HCT116 (cell line): Measurements from ENCODE around the gene BAHCC1. TPM values are rescaled to one million over a fixed set of nuclear protein-coding genes. Genes with fewer than 3 reads are reported as not detected.

ENCODE experiments used
- ATAC-seq: fragments of 200-7000 bp; cut with Tn5 transposase; 2 replicates; pipeline ENCODE4 v1.9.1; 2020; ENCODE audit warnings: mild to moderate bottlenecking, moderate library complexity
- BruUV-seq: library from RNA; stranded (reverse); fragments of 400-500 nt; replicated peaks from 2 replicates; lab custom pipeline; 2021; lab: Mats Ljungman, UMichigan
- CTCF ChIA-PET: fragments of 300-600 bp; sonication (Branson Sonifier 250); formaldehyde crosslinking; loops from one replicate; lab custom pipeline; 2021; ENCODE audit warnings: antibody characterized with exemption; lab: Charles Lee
- POLR2A ChIA-PET: fragments of 300-600, 350-600 bp; sonication (Branson Sonifier 250); formaldehyde crosslinking; loops from one replicate; lab custom pipeline; 2021; ENCODE audit warnings: antibody characterized with exemption; lab: Charles Lee
- RAD21 ChIA-PET, 2 experiments: fragments of 300-600 bp; sonication (Branson Sonifier 250); formaldehyde crosslinking; loops; one replicate each; lab custom pipeline; 2023; ENCODE audit warnings: low total read pairs in 2 of 2; ENCODE audit not compliant: uncharacterized antibody in 2 of 2, unreplicated experiment in 2 of 2, low non-redundant PET in 1 of 2; lab: Charles Lee
- DNase-seq: peaks from one replicate; pipeline ENCODE4 v3.0.0-alpha.2; 2010; ENCODE audit warnings: low read depth, low spot score
- H2AFZ ChIP-seq: fragments of 200-600 bp; shearing (Covaris generic), sonication (generic); 2 replicates; pipeline ENCODE4 v1.6.1; 2017; ENCODE audit warnings: low read depth, mixed run types, mixed read lengths, antibody characterized with exemption, low read length; ENCODE audit not compliant: poor library complexity, severe bottlenecking
- H3K27ac ChIP-seq: 2 replicates; pipeline ENCODE4 v1.5.1; 2012; ENCODE audit warnings: low read depth, low read length
- H3K27me3 ChIP-seq: fragments of 200-600 bp; sonication (generic); 2 replicates; pipeline ENCODE4 v1.6.1; 2016; ENCODE audit warnings: mixed run types, low read length, mixed read lengths; ENCODE audit not compliant: insufficient read depth
- H3K36me3 ChIP-seq, 2 experiments: fragments of 200-500 bp in 1 of 2; fragments of 200-600 bp in 1 of 2; sonication (Bioruptor generic) in 1 of 2; sonication (generic) in 1 of 2; 2 replicates each; pipeline versions ENCODE4 v1.5.1 to v1.6.1; 2014 to 2016; ENCODE audit warnings: low read length in 2 of 2, inconsistent platforms in 1 of 2, mixed read lengths in 1 of 2, mixed run types in 1 of 2; ENCODE audit not compliant: insufficient read depth in 2 of 2, control insufficient read depth in 1 of 2
- H3K4me1 ChIP-seq, 2 experiments: fragments of 200-600 bp in 1 of 2; sonication (generic) in 1 of 2; 2 replicates each; pipeline versions ENCODE4 v1.5.1 to v1.6.1; 2012 to 2017; ENCODE audit warnings: low read length in 2 of 2, inconsistent platforms in 1 of 2, mild to moderate bottlenecking in 1 of 2, mixed read lengths in 1 of 2, mixed run types in 1 of 2, moderate library complexity in 1 of 2; ENCODE audit not compliant: insufficient read depth in 2 of 2, control insufficient read depth in 1 of 2
- H3K4me2 ChIP-seq: fragments of 200-600 bp; sonication (generic); 2 replicates; pipeline ENCODE4 v1.6.1; 2017; ENCODE audit warnings: mixed run types, low read length, mixed read lengths
- H3K4me3 ChIP-seq, 2 experiments: fragments of 200-600 bp in 1 of 2; sonication (generic) in 1 of 2; replicated peaks in 1 of 2; 2 replicates each; pipeline ENCODE4 v1.5.1; 2011 to 2016; ENCODE audit warnings: low read length in 2 of 2, control low read depth in 1 of 2, low read depth in 1 of 2, mild to moderate bottlenecking in 1 of 2, mixed read lengths in 1 of 2, mixed run types in 1 of 2
- H3K79me2 ChIP-seq: fragments of 200-600 bp; sonication (generic); 2 replicates; pipeline ENCODE4 v1.6.1; 2017; ENCODE audit warnings: mild to moderate bottlenecking, mixed run types, low read length, moderate library complexity, mixed read lengths; ENCODE audit not compliant: insufficient read depth
- H3K9ac ChIP-seq: fragments of 200-600 bp; sonication (generic); 2 replicates; pipeline ENCODE4 v1.6.1; 2016; ENCODE audit warnings: low read length, mixed read lengths
- H3K9me2 ChIP-seq: fragments of 200-600 bp; sonication (generic), shearing (Covaris generic); 2 replicates; pipeline ENCODE4 v1.6.1; 2017; ENCODE audit warnings: mixed run types, mild to moderate bottlenecking, moderate library complexity; ENCODE audit not compliant: insufficient read depth
- H3K9me3 ChIP-seq, 2 experiments: fragments of 200-500 bp in 1 of 2; fragments of 200-600 bp in 1 of 2; sonication (Bioruptor generic) in 1 of 2; sonication (generic) in 1 of 2; 2 replicates each; pipeline ENCODE4 v1.6.1; 2014 to 2017; ENCODE audit warnings: low read length in 2 of 2, mixed read lengths in 2 of 2, inconsistent platforms in 1 of 2, low read depth in 1 of 2, mild to moderate bottlenecking in 1 of 2, mixed run types in 1 of 2, moderate library complexity in 1 of 2; ENCODE audit not compliant: control insufficient read depth in 1 of 2, insufficient read depth in 1 of 2
- H4K20me1 ChIP-seq: fragments of 200-600 bp; sonication (generic), shearing (Covaris generic); 2 replicates; pipeline ENCODE4 v1.6.1; 2017; ENCODE audit warnings: mixed run types, mild to moderate bottlenecking, moderate library complexity; ENCODE audit not compliant: insufficient read depth
- CBX3 ChIP-seq: IDR thresholded peaks from 2 replicates; pipeline ENCODE4 v1.6.1; 2012; ENCODE audit warnings: low read depth
- CEBPB ChIP-seq: IDR thresholded peaks from 2 replicates; pipeline ENCODE4 v1.6.1; 2012; ENCODE audit warnings: low read depth
- EGR1 ChIP-seq: IDR thresholded peaks from 2 replicates; pipeline ENCODE4 v1.6.1; 2012; ENCODE audit warnings: low read depth
- ELF1 ChIP-seq: IDR thresholded peaks from 2 replicates; pipeline ENCODE4 v1.6.1; 2012; ENCODE audit warnings: low read depth, borderline replicate concordance
- EZH2 ChIP-seq: fragments of 200-600 bp; sonication (generic); IDR thresholded peaks from 2 replicates; pipeline ENCODE4 v1.6.1; 2017; ENCODE audit warnings: antibody characterized with exemption, mixed run types
- EZH2phosphoT487 ChIP-seq: fragments of 200-600 bp; IDR thresholded peaks from 2 replicates; pipeline ENCODE4 v1.6.1; 2018; ENCODE audit warnings: antibody characterized with exemption, borderline replicate concordance
- FOSL1 ChIP-seq: IDR thresholded peaks from 2 replicates; pipeline ENCODE4 v1.6.1; 2012; ENCODE audit warnings: low read depth
- JUND ChIP-seq: IDR thresholded peaks from 2 replicates; pipeline ENCODE4 v1.6.1; 2012
- POLR2AphosphoS5 ChIP-seq: IDR thresholded peaks from 2 replicates; pipeline ENCODE4 v1.6.1; 2011; ENCODE audit warnings: mild to moderate bottlenecking, low read depth, low read length, moderate library complexity
- RAD21 ChIP-seq: IDR thresholded peaks from 2 replicates; pipeline ENCODE4 v1.6.1; 2012; ENCODE audit warnings: low read depth, mild to moderate bottlenecking
- SIN3A ChIP-seq: IDR thresholded peaks from 2 replicates; pipeline ENCODE4 v1.6.1; 2012; ENCODE audit warnings: low read depth
- SP1 ChIP-seq: IDR thresholded peaks from 2 replicates; pipeline ENCODE4 v1.6.1; 2012; ENCODE audit warnings: low read depth
- SRF ChIP-seq: IDR thresholded peaks from 2 replicates; pipeline ENCODE4 v1.6.1; 2012; ENCODE audit warnings: low read depth
- TCF7L2 ChIP-seq: IDR thresholded peaks from 2 replicates; pipeline ENCODE4 v1.7.0; 2011; ENCODE audit warnings: borderline replicate concordance, inconsistent platforms; ENCODE audit not compliant: insufficient read depth, insufficient read length; ENCODE audit errors: extremely low read depth
- YY1 ChIP-seq: IDR thresholded peaks from 2 replicates; pipeline ENCODE4 v1.6.1; 2011; ENCODE audit warnings: low read length, low read depth, moderate library complexity, mild to moderate bottlenecking; ENCODE audit not compliant: insufficient replicate concordance; ENCODE audit errors: extremely low read depth
- ZFX ChIP-seq: fragments of 450-650 bp; IDR thresholded peaks from 2 replicates; pipeline ENCODE4 v1.6.1; 2017
- ZNF274 ChIP-seq: fragments of 200-500 bp; sonication (Bioruptor generic); IDR thresholded peaks from 2 replicates; pipeline ENCODE4 v1.6.1; 2014; ENCODE audit warnings: mild to moderate bottlenecking, low read depth, low read length, inconsistent platforms
- intact Hi-C: fragments of 100-400 bp; cut with micrococcal nuclease; formaldehyde crosslinking; loops from 2 replicates; pipeline ENCODE4 v1.10.0; 2022
- total RNA-seq: library from RNA; stranded (reverse); gene quantifications from one replicate; pipeline ENCODE4 v1.2.1, GENCODE V29; 2021; ENCODE audit not compliant: unreplicated experiment
- TF ChIP-seq, protein P1 (sequence below): IDR thresholded peaks from 2 replicates; pipeline ENCODE4 v1.6.1; 2011; ENCODE audit warnings: mild to moderate bottlenecking, low read length, moderate library complexity; ENCODE audit not compliant: insufficient replicate concordance; ENCODE audit errors: extremely low read depth
- TF ChIP-seq, protein P2 (sequence below): IDR thresholded peaks from 2 replicates; pipeline ENCODE4 v1.6.1; 2012
- TF ChIP-seq, protein P3 (sequence below): IDR thresholded peaks from 2 replicates; pipeline ENCODE4 v1.6.1; 2012

The BAHCC1 gene
- total RNA-seq, 1 experiment from 2014 or later: 45.2 TPM

DNA sequence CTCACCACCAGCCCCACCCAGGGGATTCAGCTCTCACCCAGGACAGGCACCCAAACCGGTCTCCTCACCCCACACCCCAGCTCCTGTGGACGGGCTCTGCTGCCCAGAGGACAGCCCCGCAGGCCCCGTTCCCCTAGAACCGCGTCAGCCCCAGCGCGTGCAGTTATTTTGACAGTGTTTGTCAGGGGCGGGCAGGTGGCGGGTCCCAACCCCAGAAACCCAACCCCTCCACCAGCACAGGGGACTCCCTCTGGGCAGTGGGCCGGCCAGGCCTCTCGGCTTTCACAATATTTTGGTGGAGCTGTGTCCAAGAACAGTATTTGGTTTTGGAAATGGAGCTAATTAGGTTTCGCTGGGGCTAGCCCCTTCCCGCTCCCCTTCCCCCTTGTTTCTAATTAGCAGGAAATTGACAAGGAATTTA is 44.8 kb downstream of the BAHCC1 start:
- Histone ChIP-seq H3K4me3 (no peak overlapping the region), H3K36me3 (no peaks in the 10 kb centered on the region), H3K27ac (no peak overlapping the region), H3K9ac (no peak overlapping the region), H3K4me2 (no peak overlapping the region), H2AFZ (no peak overlapping the region), H3K79me2 (no peaks in the 10 kb centered on the region), H3K9me3 (no peaks in the 10 kb centered on the region), H3K27me3 (no peaks in the 10 kb centered on the region), H4K20me1 (no peaks in the 10 kb centered on the region), H3K9me2 (no peaks in the 10 kb centered on the region), H3K4me1 (peaks cover 11 to 17% of the 10 kb centered on the region in 2 experiments)
- intact Hi-C loops: no loop called here
- ChIA-PET POLR2A (interaction anchor here (1.1 to 1.8 kb wide), 4 partner anchors 32 to 144 kb away, joined by 3 to 4 read pairs (median 3); partner anchors contain the start of genes ACTG1 and SLC38A10), CTCF (interaction anchor here (1.2 to 2.4 kb wide), 8 partner anchors 10 to 148 kb away, joined by 3 to 33 read pairs (median 6); partner anchors contain the start of gene BAHCC1), RAD21 (interaction anchor here (1.3 to 1.7 kb wide), 2 partner anchors 32 kb away, joined by 4 read pairs; no protein-coding TSS in a partner anchor)
- no peak for TF ChIP-seq SRF
- TF ChIP-seq POLR2AphosphoS5: no peak
- TF ChIP-seq EZH2phosphoT487: no peak
- no peak for TF ChIP-seq CEBPB
- no peak for TF ChIP-seq YY1
- TF ChIP-seq, protein P1, sequence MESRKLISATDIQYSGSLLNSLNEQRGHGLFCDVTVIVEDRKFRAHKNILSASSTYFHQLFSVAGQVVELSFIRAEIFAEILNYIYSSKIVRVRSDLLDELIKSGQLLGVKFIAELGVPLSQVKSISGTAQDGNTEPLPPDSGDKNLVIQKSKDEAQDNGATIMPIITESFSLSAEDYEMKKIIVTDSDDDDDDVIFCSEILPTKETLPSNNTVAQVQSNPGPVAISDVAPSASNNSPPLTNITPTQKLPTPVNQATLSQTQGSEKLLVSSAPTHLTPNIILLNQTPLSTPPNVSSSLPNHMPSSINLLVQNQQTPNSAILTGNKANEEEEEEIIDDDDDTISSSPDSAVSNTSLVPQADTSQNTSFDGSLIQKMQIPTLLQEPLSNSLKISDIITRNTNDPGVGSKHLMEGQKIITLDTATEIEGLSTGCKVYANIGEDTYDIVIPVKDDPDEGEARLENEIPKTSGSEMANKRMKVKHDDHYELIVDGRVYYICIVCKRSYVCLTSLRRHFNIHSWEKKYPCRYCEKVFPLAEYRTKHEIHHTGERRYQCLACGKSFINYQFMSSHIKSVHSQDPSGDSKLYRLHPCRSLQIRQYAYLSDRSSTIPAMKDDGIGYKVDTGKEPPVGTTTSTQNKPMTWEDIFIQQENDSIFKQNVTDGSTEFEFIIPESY: no peak
- TF ChIP-seq ZFX: no peak
- TF ChIP-seq ZNF274: no peak
- no peak for TF ChIP-seq FOSL1
- TF ChIP-seq CBX3: no peak
- TF ChIP-seq SP1: no peak
- TF ChIP-seq TCF7L2: no peak
- no peak for TF ChIP-seq EZH2
- no peak for TF ChIP-seq SIN3A
- no peak for TF ChIP-seq ELF1
- TF ChIP-seq, protein P2, sequence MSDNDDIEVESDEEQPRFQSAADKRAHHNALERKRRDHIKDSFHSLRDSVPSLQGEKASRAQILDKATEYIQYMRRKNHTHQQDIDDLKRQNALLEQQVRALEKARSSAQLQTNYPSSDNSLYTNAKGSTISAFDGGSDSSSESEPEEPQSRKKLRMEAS: no peak
- TF ChIP-seq, protein P3, sequence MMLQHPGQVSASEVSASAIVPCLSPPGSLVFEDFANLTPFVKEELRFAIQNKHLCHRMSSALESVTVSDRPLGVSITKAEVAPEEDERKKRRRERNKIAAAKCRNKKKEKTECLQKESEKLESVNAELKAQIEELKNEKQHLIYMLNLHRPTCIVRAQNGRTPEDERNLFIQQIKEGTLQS: no peak
- TF ChIP-seq JUND: no peak
- no peak for TF ChIP-seq EGR1
- TF ChIP-seq RAD21: no peak
- no peak for ATAC-seq
- BruUV-seq: no TSS peak
- DNase-seq: no peak
